MCF 10A (cell line): ENCODE results near the gene UNC13B. TPM values are rescaled to one million over a fixed set of nuclear protein-coding genes. Genes with fewer than 3 reads are reported as not detected.
"Not testable (repeated sequence)": the region's sequence is repeated elsewhere in the genome, so short reads cannot be mapped to it uniquely, and the experiment has no call there.

Experiments
- BruUV-seq: library from RNA; stranded (reverse); fragments of 400-500 nt; replicated peaks from 2 replicates; lab custom pipeline; 2021; lab: Mats Ljungman, UMichigan
- CTCF ChIA-PET: fragments of 300-600 bp; sonication (Branson Sonifier 250); formaldehyde crosslinking; extraction: SDS; loops from one replicate; lab custom pipeline; 2021; ENCODE audit warnings: antibody characterized with exemption, inconsistent platforms; lab: Yijun Ruan, JAX
- POLR2A ChIA-PET: fragments of 300-600, 350-650 bp; sonication (Branson Sonifier 250); formaldehyde crosslinking; extraction: SDS; loops from one replicate; lab custom pipeline; 2020; ENCODE audit warnings: antibody characterized with exemption, inconsistent platforms; lab: Yijun Ruan, JAX
- DNase-seq: peaks from one replicate; pipeline ENCODE4 v3.0.0-alpha.2; 2018; ENCODE audit not compliant: unreplicated experiment
- H3K27ac Mint-ChIP-seq: one replicate; pipeline ENCODE4 v1.8.0; 2022; ENCODE audit warnings: mild to moderate bottlenecking, low read depth, mixed read lengths; ENCODE audit not compliant: unreplicated experiment
- H3K27me3 Mint-ChIP-seq: one replicate; pipeline ENCODE4 v1.8.0; 2022; ENCODE audit warnings: mixed read lengths; ENCODE audit not compliant: insufficient read depth, unreplicated experiment
- H3K36me3 Mint-ChIP-seq: one replicate; pipeline ENCODE4 v1.8.0; 2022; ENCODE audit warnings: mild to moderate bottlenecking, moderate library complexity, mixed read lengths; ENCODE audit not compliant: insufficient read depth, unreplicated experiment
- H3K4me1 Mint-ChIP-seq: one replicate; pipeline ENCODE4 v1.8.0; 2022; ENCODE audit warnings: mixed read lengths; ENCODE audit not compliant: insufficient read depth, unreplicated experiment
- H3K4me3 Mint-ChIP-seq: one replicate; pipeline ENCODE4 v1.8.0; 2022; ENCODE audit warnings: mild to moderate bottlenecking, moderate library complexity, mixed read lengths; ENCODE audit not compliant: unreplicated experiment
- H3K9me3 Mint-ChIP-seq: one replicate; pipeline ENCODE4 v1.8.0; 2022; ENCODE audit warnings: mixed read lengths; ENCODE audit not compliant: unreplicated experiment
- CTCF ChIP-seq: fragments of 200-600 bp; IDR thresholded peaks from one replicate; pipeline ENCODE4 v1.8.0; 2022; ENCODE audit warnings: antibody characterized with exemption, mild to moderate bottlenecking; ENCODE audit not compliant: unreplicated experiment
- intact Hi-C: fragments of 100-400 bp; cut with micrococcal nuclease; formaldehyde crosslinking; loops from 2 replicates; pipeline ENCODE4 v1.14.1; 2022
- total RNA-seq: library from RNA; stranded (reverse); gene quantifications from 2 replicates; pipeline ENCODE4 v1.2.3, GENCODE V29; 2022

Gene UNC13B
- total RNA-seq, 1 experiment from 2014 or later = 22.9 TPM

GRCh38 chr9:35140093-35140492 lies 21.7 kb upstream of the UNC13B start:
- DNase-seq = no peak
- BruUV-seq = no TSS peak
- H3K36me3 Mint-ChIP-seq = no peaks in the 10 kb centered on the region
- ChIA-PET CTCF (interaction anchor here (0.5 kb wide), 1 partner anchor 21 kb away, joined by 3 read pairs; no protein-coding TSS in a partner anchor), POLR2A (no interaction called here)
- intact Hi-C loops = no loop called here
- peaks cover 7% of the 10 kb centered on the region for H3K9me3 Mint-ChIP-seq
- H3K27me3 Mint-ChIP-seq = no peaks in the 10 kb centered on the region
- H3K4me3 Mint-ChIP-seq = no peak overlapping the region
- TF ChIP-seq CTCF = no peak
- H3K27ac Mint-ChIP-seq = no peak overlapping the region
- no peaks in the 10 kb centered on the region for H3K4me1 Mint-ChIP-seq

DNA sequence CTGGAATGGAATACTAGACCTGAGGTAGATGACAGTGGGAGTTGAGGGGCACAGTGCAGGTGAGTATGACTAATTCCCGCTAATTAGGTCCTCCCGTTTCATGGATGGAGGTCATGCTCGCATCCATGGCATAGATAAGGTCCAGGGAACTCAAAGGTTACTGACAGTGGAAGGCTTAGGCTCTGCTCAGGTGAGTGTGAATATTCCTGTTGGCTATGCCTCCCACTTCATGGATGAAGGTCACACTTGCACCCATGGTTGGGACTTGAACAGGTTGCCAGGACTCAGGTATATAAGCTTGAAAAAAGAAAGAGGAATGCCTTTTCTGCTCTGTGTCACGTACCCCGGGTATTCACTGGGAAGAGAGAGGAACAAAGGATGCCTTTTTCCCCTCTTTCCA lies 19.8 kb upstream of the UNC13B start:
- CTCF ChIA-PET = no interaction called here
- Mint-ChIP-seq H3K9me3 (peaks cover 7% of the 10 kb centered on the region), H3K4me3 (no peak overlapping the region), H3K4me1 (no peaks in the 10 kb centered on the region), H3K27me3 (no peaks in the 10 kb centered on the region), H3K36me3 (no peaks in the 10 kb centered on the region), H3K27ac (no peak overlapping the region)
- POLR2A ChIA-PET = no interaction called here
- no TSS peak for BruUV-seq
- intact Hi-C loops = no loop called here
- no peak for DNase-seq
- TF ChIP-seq CTCF = no peak

DNA sequence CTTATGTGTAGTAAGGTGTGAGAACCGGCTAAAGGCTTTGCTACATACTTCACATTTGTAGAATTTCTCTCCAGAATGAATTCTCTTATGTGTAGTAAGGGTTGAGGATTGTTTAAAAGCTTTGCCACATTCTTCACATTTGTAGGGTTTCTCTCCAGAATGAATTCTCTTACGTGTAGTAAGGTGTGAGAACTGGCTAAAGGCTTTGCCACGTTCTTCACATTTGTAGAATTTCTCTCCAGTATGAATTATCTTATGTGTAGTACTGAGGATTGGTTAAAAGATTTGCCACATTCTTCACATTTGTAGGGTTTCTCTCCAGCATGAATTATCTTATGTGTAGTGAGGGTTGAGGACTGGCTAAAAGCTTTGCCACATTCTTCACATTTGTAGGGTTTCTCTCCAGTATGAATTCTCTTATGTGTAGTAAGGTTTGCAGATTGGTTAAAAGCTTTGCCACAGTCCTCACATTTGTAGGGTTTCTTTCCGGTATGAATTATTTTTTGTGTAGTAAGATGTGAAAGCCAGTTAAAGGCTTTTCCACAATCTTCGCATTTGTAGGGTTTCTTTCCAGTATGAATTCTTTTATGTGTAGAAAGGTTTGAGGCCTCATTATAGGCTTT lies 13.8 kb upstream of the UNC13B start:
- CTCF ChIA-PET = interaction anchor here (0.7 kb wide), 1 partner anchor 1108 kb away, joined by 3 read pairs; no protein-coding TSS in a partner anchor
- H3K4me3 Mint-ChIP-seq, POLR2A ChIA-PET, H3K4me1 Mint-ChIP-seq, H3K36me3 Mint-ChIP-seq, H3K27ac Mint-ChIP-seq, intact Hi-C loops, H3K27me3 Mint-ChIP-seq, BruUV-seq, DNase-seq: not testable (repeated sequence)
- peaks cover 26% of the 10 kb centered on the region for H3K9me3 Mint-ChIP-seq

DNA sequence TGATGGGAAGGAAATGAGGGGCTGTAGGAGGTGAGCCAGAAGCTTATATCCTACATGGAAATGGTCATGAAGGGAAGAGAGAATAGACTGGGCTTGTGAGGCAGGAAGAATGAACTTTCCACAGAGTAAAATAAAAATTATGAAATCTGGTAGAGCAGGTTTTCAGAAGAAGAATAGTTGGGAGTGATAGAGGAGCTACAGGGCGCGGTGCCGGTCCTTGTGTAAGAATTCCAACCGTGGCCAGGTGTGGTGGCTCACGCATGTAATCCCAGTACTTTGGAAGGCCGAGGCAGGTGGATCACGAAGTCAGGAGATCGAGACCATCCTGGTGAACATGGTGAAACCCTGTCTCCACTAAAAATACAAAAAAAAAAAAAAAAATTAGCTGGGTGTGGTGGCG lies 8.9 kb upstream of the UNC13B start:
- Mint-ChIP-seq H3K27me3 (no peaks in the 10 kb centered on the region), H3K4me1 (no peaks in the 10 kb centered on the region), H3K36me3 (no peaks in the 10 kb centered on the region), H3K27ac (no peak overlapping the region), H3K9me3 (peaks cover 17% of the 10 kb centered on the region), H3K4me3 (no peak overlapping the region)
- ChIA-PET POLR2A (no interaction called here), CTCF (interaction anchor here (0.8 kb wide), 1 partner anchor 312 kb away, joined by 4 read pairs; no protein-coding TSS in a partner anchor)
- intact Hi-C loops = no loop called here
- TF ChIP-seq CTCF = no peak
- BruUV-seq = no TSS peak
- DNase-seq = no peak
